NCI-H2171 treated with DMSO at 0.1 percent for 48 hours (cell line): ENCODE measurements around the gene CENPQ.

ENCODE experiments used
- DNase-seq: peaks from one replicate; lab custom pipeline; 2025; lab: John Stamatoyannopoulos, UW

The CENPQ gene

DNA sequence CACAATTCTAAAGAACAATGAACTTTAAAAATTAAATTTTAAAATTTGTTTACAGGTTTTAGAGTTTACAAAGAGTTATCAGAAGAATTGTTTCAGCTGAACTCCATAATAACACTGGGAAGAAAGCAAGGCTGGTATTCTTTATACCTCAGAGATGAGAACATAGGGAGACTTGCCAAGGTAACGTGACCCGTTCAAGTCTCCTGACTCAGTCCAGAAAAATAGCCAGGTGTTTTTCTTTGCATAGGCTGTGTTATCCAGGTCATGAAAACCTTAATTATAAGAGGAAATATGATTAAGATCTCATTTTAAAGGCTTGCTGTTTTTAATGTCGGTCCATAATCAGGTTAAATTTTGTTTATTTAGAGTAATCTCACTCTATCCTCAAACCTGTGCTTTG, 78.8 kb downstream of the CENPQ start:
- DNase-seq: no peak
